A549 (cell line): Measurements from ENCODE around the gene RGS19.

Experiments used
- CBX8 ChIP-seq: fragments of 200-600 bp; sonication (generic); IDR thresholded peaks from 2 replicates; pipeline ENCODE4 v1.6.1; 2016
- HOXA7 ChIP-seq: fragments of 250-450 bp; sonication (Bioruptor Pico); IDR thresholded peaks from 2 replicates; pipeline ENCODE4 v1.5.0; 2020; ENCODE audit warnings: mild to moderate bottlenecking, moderate library complexity
- JUNB ChIP-seq: fragments of >200 bp; sonication (Bioruptor Twin); formaldehyde crosslinking; IDR thresholded peaks from 2 replicates; pipeline ENCODE4 v1.6.1; 2016
- MAZ ChIP-seq: fragments of 150-350 bp; IDR thresholded peaks from 2 replicates; pipeline ENCODE4 v1.6.1; 2014; ENCODE audit warnings: antibody characterized with exemption, low read depth, low read length, borderline replicate concordance
- TF ChIP-seq, protein P1 (sequence below): fragments of >200 bp; sonication (Bioruptor Twin); formaldehyde crosslinking; IDR thresholded peaks from 3 replicates; pipeline ENCODE4 v1.5.1; 2016
- TF ChIP-seq, protein P2 (sequence below): fragments of 150-350 bp; IDR thresholded peaks from 2 replicates; pipeline ENCODE4 v1.6.1; 2014; ENCODE audit warnings: low read depth, mild to moderate bottlenecking, low read length

GRCh38 chr20:64043768-64044167 is 35.5 kb downstream of the RGS19 start:
- TF ChIP-seq CBX8 = no peak
- TF ChIP-seq HOXA7 (CRISPR knock-in tag) = no peak
- TF ChIP-seq, protein P1, sequence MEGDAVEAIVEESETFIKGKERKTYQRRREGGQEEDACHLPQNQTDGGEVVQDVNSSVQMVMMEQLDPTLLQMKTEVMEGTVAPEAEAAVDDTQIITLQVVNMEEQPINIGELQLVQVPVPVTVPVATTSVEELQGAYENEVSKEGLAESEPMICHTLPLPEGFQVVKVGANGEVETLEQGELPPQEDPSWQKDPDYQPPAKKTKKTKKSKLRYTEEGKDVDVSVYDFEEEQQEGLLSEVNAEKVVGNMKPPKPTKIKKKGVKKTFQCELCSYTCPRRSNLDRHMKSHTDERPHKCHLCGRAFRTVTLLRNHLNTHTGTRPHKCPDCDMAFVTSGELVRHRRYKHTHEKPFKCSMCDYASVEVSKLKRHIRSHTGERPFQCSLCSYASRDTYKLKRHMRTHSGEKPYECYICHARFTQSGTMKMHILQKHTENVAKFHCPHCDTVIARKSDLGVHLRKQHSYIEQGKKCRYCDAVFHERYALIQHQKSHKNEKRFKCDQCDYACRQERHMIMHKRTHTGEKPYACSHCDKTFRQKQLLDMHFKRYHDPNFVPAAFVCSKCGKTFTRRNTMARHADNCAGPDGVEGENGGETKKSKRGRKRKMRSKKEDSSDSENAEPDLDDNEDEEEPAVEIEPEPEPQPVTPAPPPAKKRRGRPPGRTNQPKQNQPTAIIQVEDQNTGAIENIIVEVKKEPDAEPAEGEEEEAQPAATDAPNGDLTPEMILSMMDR = no peak
- TF ChIP-seq, protein P2, sequence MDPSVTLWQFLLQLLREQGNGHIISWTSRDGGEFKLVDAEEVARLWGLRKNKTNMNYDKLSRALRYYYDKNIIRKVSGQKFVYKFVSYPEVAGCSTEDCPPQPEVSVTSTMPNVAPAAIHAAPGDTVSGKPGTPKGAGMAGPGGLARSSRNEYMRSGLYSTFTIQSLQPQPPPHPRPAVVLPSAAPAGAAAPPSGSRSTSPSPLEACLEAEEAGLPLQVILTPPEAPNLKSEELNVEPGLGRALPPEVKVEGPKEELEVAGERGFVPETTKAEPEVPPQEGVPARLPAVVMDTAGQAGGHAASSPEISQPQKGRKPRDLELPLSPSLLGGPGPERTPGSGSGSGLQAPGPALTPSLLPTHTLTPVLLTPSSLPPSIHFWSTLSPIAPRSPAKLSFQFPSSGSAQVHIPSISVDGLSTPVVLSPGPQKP = no peak
- no peak for TF ChIP-seq JUNB
- TF ChIP-seq MAZ = no peak
